ENCODE data around the gene MIOX. TPM values are rescaled to one million over a fixed set of nuclear protein-coding genes. Genes with fewer than 3 reads are reported as not detected.

MIOX gene
- total and polyA plus RNA-seq, 2 of the 13 experiments (the other 11 are each of a cell fraction or from before 2014, with no cell fraction given): 1.5 to 2.9 TPM

DNA sequence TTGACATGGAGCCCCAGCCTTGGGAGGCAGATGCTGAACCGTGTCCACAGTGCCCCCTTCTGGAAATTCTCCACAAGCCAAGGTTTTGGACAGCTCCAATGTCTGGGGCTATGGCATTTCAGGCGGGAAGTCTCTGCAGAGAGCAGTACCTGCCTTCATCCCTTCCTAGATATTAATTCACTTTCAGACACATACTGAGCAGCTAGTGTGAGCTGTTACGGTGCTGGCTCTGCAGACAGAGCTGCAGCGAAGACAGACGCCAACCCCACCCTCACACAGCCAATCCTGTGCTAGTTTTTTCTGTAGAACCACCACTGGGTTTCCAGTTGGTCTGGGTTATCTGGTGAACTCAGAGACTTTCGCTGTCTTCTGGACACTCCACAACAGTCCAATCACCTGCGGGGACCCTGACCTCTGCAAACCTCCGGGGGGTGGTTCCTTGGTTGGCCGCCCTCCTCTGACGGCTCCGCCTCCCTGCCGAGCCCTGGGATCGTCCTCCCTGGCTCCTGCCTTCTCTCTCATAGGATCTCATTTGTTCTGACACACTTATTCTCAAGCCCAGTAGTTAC is 11.7 kb downstream of the MIOX start (continued):
- TF ChIP-seq, protein P1, sequence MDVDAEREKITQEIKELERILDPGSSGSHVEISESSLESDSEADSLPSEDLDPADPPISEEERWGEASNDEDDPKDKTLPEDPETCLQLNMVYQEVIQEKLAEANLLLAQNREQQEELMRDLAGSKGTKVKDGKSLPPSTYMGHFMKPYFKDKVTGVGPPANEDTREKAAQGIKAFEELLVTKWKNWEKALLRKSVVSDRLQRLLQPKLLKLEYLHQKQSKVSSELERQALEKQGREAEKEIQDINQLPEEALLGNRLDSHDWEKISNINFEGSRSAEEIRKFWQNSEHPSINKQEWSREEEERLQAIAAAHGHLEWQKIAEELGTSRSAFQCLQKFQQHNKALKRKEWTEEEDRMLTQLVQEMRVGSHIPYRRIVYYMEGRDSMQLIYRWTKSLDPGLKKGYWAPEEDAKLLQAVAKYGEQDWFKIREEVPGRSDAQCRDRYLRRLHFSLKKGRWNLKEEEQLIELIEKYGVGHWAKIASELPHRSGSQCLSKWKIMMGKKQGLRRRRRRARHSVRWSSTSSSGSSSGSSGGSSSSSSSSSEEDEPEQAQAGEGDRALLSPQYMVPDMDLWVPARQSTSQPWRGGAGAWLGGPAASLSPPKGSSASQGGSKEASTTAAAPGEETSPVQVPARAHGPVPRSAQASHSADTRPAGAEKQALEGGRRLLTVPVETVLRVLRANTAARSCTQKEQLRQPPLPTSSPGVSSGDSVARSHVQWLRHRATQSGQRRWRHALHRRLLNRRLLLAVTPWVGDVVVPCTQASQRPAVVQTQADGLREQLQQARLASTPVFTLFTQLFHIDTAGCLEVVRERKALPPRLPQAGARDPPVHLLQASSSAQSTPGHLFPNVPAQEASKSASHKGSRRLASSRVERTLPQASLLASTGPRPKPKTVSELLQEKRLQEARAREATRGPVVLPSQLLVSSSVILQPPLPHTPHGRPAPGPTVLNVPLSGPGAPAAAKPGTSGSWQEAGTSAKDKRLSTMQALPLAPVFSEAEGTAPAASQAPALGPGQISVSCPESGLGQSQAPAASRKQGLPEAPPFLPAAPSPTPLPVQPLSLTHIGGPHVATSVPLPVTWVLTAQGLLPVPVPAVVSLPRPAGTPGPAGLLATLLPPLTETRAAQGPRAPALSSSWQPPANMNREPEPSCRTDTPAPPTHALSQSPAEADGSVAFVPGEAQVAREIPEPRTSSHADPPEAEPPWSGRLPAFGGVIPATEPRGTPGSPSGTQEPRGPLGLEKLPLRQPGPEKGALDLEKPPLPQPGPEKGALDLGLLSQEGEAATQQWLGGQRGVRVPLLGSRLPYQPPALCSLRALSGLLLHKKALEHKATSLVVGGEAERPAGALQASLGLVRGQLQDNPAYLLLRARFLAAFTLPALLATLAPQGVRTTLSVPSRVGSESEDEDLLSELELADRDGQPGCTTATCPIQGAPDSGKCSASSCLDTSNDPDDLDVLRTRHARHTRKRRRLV (CRISPR knock-in tag; IDR thresholded peaks at IDR 0.05): no peak
- no peak for TF ChIP-seq GLI4 (CRISPR knock-in tag; IDR thresholded peaks at IDR 0.05; ENCODE audit: borderline replicate concordance)
- TF ChIP-seq MZF1 (CRISPR knock-in tag; IDR thresholded peaks at IDR 0.05; ENCODE audit: borderline replicate concordance): no peak
- TF ChIP-seq TFE3 (CRISPR knock-in tag; IDR thresholded peaks at IDR 0.05): peak; percentile 12; the same call in 1 of the 2 replicates
- TF ChIP-seq MIER2 (CRISPR knock-in tag; IDR thresholded peaks at IDR 0.05): peak; percentile 72
- no peak for TF ChIP-seq ZNF451 (CRISPR knock-in tag; IDR thresholded peaks at IDR 0.05)
- 0 out of 2 replicates have a peak, but pooled peaks have one; percentile 14 for TF ChIP-seq SSRP1 (CRISPR knock-in tag; IDR thresholded peaks at IDR 0.05)
- TF ChIP-seq RNF2 (conservative IDR thresholded peaks at IDR 0.05; ENCODE audit: low read depth): no peak
- TF ChIP-seq ZNF101 (CRISPR knock-in tag; IDR thresholded peaks at IDR 0.05; ENCODE audit: borderline replicate concordance, low read depth): no peak
- TF ChIP-seq ZNF484 (CRISPR knock-in tag; IDR thresholded peaks at IDR 0.05; ENCODE audit: borderline replicate concordance, low read depth): no peak
- TF ChIP-seq PHF20 (CRISPR knock-in tag; IDR thresholded peaks at IDR 0.05): no peak
- no peak for TF ChIP-seq AGO1 (IDR thresholded peaks at IDR 0.05; ENCODE audit: low read depth, low read length, poor library complexity, severe bottlenecking)
- TF ChIP-seq ZNF343 (CRISPR knock-in tag; IDR thresholded peaks at IDR 0.05): no peak
- 0 out of 2 replicates have a peak, but pooled peaks have one; percentile 13 for TF ChIP-seq ZNF468 (CRISPR knock-in tag; IDR thresholded peaks at IDR 0.05)
- TF ChIP-seq SP5 (CRISPR knock-in tag; IDR thresholded peaks at IDR 0.05; ENCODE audit: borderline replicate concordance, low read depth): peak; percentile 42; the same call in 1 of the 2 replicates
- TF ChIP-seq NR2C2 (CRISPR knock-in tag; IDR thresholded peaks at IDR 0.05; ENCODE audit: borderline replicate concordance): peak; percentile 44
- TF ChIP-seq NFE2L1 (CRISPR knock-in tag; IDR thresholded peaks at IDR 0.05; ENCODE audit: borderline replicate concordance): no peak
- TF ChIP-seq TBX2 (CRISPR knock-in tag; IDR thresholded peaks at IDR 0.05; ENCODE audit: borderline replicate concordance): peak; percentile 49; the same call in 1 of the 2 replicates
- TF ChIP-seq, protein P2, sequence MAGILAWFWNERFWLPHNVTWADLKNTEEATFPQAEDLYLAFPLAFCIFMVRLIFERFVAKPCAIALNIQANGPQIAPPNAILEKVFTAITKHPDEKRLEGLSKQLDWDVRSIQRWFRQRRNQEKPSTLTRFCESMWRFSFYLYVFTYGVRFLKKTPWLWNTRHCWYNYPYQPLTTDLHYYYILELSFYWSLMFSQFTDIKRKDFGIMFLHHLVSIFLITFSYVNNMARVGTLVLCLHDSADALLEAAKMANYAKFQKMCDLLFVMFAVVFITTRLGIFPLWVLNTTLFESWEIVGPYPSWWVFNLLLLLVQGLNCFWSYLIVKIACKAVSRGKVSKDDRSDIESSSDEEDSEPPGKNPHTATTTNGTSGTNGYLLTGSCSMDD (CRISPR knock-in tag; IDR thresholded peaks at IDR 0.05): no peak
- TF ChIP-seq SMAD3 (CRISPR knock-in tag; IDR thresholded peaks at IDR 0.05): 0 out of 2 replicates have a peak, but pooled peaks have one; percentile 34
- TF ChIP-seq ZFX (CRISPR knock-in tag; IDR thresholded peaks at IDR 0.05; ENCODE audit: low read depth): no peak
- no peak for TF ChIP-seq ZNF230 (CRISPR knock-in tag; IDR thresholded peaks at IDR 0.05)
- peak; percentile 66; the same call in 1 of the 2 replicates for TF ChIP-seq SNAPC2 (CRISPR knock-in tag; IDR thresholded peaks at IDR 0.05)
